IPS-20b (cell line): ENCODE results near the gene EXO5.
"Not testable (repeated sequence)": the region's sequence is repeated elsewhere in the genome, so short reads cannot be mapped to it uniquely, and the experiment has no call there.

ENCODE experiments used
- H3K27ac ChIP-seq: one replicate; pipeline ENCODE4 v1.5.1; 2013; ENCODE audit warnings: low read length
- H3K27me3 ChIP-seq: 2 replicates; pipeline ENCODE4 v1.6.1; 2013; ENCODE audit warnings: mild to moderate bottlenecking, low read length, inconsistent platforms; ENCODE audit not compliant: insufficient read depth
- H3K36me3 ChIP-seq: 2 replicates; pipeline ENCODE4 v1.6.1; 2013; ENCODE audit warnings: low read depth, mild to moderate bottlenecking, inconsistent platforms, low read length, moderate library complexity; ENCODE audit not compliant: insufficient read depth
- H3K4me1 ChIP-seq: 2 replicates; pipeline ENCODE4 v1.6.1; 2013; ENCODE audit warnings: mild to moderate bottlenecking, control low read depth, inconsistent platforms, low read length, moderate library complexity; ENCODE audit not compliant: insufficient read depth
- H3K4me3 ChIP-seq: 2 replicates; pipeline ENCODE4 v1.5.1; 2013; ENCODE audit warnings: mild to moderate bottlenecking, low read length, inconsistent platforms
- H3K9ac ChIP-seq: 2 replicates; pipeline ENCODE4 v1.6.1; 2013; ENCODE audit warnings: low read depth, mild to moderate bottlenecking, inconsistent platforms, low read length, moderate library complexity
- H3K9me3 ChIP-seq: 2 replicates; pipeline ENCODE4 v1.6.1; 2013; ENCODE audit warnings: mild to moderate bottlenecking, low read depth, low read length, inconsistent platforms; ENCODE audit not compliant: insufficient read depth

Gene EXO5

DNA sequence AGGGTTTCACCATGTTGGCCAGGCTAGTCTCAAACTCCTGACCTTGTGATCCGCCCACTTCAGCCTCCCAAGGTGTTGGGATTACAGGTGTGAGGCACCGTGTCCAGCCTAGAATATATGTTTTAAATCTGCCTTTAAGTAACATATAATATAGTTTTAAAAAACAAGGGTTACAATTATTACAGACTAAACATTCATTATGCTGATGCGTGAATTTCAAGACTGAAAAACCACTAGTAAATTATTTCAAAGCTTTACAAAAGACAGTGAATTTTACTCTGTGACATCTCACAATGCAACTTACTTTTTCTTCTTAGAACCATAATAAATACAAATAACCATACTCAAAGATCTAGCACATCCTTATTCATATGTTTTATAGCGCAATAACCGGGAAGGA lies 47.6 kb downstream of the EXO5 start:
- no peaks in the 10 kb centered on the region for H3K9me3 ChIP-seq
- H3K9ac ChIP-seq, result no peak overlapping the region
- no peaks in the 10 kb centered on the region for H3K36me3 ChIP-seq
- no peak overlapping the region for H3K4me3 ChIP-seq
- H3K4me1 ChIP-seq, result no peaks in the 10 kb centered on the region
- no peak overlapping the region for H3K27ac ChIP-seq
- H3K27me3 ChIP-seq, result no peaks in the 10 kb centered on the region

DNA sequence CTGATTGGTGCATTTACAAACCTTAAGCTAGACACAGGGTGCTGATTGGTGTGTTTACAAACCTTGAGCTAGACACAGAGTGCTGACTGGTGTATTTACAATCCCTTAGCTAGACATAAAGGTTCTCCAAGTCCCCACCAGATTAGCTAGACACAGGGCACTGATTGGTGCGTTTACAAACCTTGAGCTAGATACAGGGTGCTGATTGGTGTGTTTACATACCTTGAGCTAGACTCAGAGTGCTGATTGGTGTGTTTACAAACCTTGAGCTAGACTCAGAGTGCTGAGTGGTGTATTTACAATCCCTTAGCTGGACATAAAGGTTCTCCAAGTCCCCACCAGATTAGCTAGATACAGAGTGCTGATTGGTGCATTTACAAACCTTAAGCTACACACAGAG lies 49.7 kb downstream of the EXO5 start:
- not testable (repeated sequence) for H3K27me3 ChIP-seq, H3K4me3 ChIP-seq, H3K27ac ChIP-seq, H3K4me1 ChIP-seq, H3K9me3 ChIP-seq, H3K36me3 ChIP-seq, H3K9ac ChIP-seq

DNA sequence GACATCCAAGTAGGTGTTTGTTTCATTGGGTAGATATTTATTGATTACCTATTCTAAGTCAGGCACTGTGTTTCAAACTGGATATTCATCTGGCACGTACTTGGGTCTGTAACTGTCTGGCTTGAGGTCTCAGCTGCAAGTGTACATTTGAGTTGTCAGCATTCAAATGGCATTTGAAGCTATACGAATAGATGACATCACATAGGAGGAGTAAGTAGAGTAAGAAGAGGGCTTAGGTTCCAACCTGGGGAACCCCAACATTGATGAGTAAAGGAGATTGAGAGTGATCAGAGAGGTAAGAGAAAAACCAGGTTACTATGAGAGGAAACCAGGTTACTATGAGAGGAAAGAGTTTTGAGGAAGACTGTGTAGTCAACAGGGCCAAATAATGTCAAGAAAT lies 53.6 kb downstream of the EXO5 start:
- no peak overlapping the region for H3K27ac ChIP-seq
- H3K9me3 ChIP-seq, result no peaks in the 10 kb centered on the region
- H3K27me3 ChIP-seq, result no peaks in the 10 kb centered on the region
- H3K36me3 ChIP-seq, result no peaks in the 10 kb centered on the region
- H3K9ac ChIP-seq, result no peak overlapping the region
- no peaks in the 10 kb centered on the region for H3K4me1 ChIP-seq
- no peak overlapping the region for H3K4me3 ChIP-seq

DNA sequence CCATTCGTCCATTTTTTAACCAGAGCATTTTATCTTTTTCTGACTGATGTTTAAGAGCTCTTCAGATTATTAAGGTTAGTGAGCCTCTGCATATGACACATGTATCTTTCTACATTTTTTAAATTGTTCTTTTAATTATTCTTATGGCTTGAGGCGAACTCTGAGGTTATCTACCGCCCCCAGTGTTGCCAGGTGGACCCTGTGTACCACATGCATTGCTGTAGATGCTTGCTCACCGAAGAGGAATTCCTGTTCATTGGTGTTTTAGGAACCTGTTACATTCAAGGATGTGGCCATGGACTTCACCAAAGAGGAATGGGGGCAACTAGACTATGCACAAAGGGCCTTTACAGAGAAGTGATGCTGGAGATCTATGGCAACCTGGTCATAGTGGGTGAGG lies 54.7 kb downstream of the EXO5 start:
- Histone ChIP-seq H3K9ac (no peak overlapping the region), H3K36me3 (no peaks in the 10 kb centered on the region), H3K9me3 (no peaks in the 10 kb centered on the region), H3K4me3 (no peak overlapping the region), H3K4me1 (no peaks in the 10 kb centered on the region), H3K27ac (no peak overlapping the region), H3K27me3 (no peaks in the 10 kb centered on the region)

DNA sequence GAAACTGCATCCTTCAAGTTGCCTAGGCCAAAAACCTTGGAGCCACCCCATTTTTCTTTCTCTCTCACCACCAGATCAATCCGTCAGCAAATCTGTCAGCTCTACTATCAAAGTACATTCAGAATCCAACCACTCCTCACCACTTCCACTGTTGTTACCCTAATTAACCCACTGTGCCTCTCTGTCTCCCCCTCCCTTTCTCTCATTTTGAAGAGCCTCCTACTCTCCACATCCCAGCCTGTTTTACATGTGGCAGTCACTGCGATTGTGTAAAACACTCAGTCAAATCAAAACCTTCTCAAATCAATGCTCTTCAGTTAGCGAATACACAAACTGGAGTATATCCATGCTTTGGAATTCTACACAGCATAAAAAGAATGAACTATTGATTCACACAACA lies 55.9 kb downstream of the EXO5 start:
- H3K4me1 ChIP-seq, result no peaks in the 10 kb centered on the region
- H3K27me3 ChIP-seq, result no peaks in the 10 kb centered on the region
- no peak overlapping the region for H3K4me3 ChIP-seq
- no peaks in the 10 kb centered on the region for H3K36me3 ChIP-seq
- H3K9me3 ChIP-seq, result no peaks in the 10 kb centered on the region
- no peak overlapping the region for H3K27ac ChIP-seq
- H3K9ac ChIP-seq, result no peak overlapping the region

DNA sequence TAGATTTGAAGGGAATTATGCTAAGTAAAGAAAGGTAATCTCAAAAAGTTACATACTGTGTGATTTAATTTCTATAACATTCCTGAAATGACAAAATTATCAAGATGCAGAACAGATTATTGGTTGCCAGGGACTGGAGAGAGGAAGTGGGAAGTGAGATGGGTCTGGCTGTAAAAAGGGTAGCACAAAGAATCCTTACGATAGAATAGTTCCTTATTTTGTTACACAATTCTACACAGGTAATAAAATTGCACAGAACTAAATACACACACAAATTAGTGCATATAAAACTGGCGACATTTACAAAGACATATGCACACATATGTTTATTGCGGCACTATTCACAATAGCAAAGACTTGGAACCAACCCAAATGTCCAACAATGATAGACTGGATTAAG lies 56.3 kb downstream of the EXO5 start:
- Histone ChIP-seq H3K4me3 (no peak overlapping the region), H3K9me3 (no peaks in the 10 kb centered on the region), H3K9ac (no peak overlapping the region), H3K36me3 (no peaks in the 10 kb centered on the region), H3K27me3 (no peaks in the 10 kb centered on the region), H3K4me1 (no peaks in the 10 kb centered on the region), H3K27ac (no peak overlapping the region)
